ENCODE measurements around the gene ENTPD7. TPM values are rescaled to one million over a fixed set of nuclear protein-coding genes. Genes with fewer than 3 reads are reported as not detected.

The ENTPD7 gene, protein sequence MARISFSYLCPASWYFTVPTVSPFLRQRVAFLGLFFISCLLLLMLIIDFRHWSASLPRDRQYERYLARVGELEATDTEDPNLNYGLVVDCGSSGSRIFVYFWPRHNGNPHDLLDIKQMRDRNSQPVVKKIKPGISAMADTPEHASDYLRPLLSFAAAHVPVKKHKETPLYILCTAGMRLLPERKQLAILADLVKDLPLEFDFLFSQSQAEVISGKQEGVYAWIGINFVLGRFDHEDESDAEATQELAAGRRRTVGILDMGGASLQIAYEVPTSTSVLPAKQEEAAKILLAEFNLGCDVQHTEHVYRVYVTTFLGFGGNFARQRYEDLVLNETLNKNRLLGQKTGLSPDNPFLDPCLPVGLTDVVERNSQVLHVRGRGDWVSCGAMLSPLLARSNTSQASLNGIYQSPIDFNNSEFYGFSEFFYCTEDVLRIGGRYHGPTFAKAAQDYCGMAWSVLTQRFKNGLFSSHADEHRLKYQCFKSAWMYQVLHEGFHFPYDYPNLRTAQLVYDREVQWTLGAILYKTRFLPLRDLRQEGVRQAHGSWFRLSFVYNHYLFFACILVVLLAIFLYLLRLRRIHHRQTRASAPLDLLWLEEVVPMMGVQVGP
- total RNA-seq = 10 to 100 TPM; 11.6 to 76.0 (median 35.2) TPM

DNA sequence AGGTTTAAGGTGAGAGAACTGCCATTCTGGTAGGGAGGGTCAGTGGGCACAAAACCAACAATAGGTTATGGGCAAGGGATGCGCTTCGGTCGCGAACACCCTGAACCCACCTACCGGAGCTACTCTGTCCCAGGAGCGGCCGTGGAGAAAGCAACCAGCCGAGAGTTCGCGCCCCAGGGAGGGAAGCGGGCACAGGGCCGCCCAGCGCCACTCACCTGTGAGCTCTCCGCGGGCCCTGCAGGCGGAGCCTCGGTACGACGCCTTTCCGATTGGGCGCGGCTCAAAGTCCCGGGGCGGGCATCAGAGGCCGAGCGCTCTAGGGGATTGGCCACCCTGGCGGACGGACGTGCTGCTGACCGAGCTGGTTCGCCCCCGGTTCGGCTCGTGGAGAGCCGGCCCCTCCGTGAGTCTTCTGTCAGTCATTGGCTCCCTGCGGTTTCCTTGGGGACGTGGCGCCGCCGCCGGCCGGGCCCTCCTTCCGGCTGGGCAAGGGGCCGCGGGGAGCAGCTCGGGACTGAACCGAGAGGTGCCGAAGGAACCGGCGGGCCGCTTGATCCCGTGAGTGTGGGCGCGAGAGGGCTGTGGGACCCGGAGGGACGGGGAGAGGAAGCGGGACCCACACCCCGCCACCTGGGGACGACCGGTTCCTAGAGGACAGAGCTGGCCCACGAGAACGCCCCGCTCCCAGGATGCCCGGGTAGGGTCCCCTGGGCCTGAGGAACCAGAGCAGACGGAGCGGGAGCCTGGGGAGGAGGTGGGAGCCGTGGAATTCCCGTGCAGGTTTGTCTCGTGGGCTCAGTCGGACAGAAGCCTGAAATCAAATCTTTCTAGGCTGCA is at the start of gene ENTPD7:
Gene ENTPD7 (plus strand): TSS at position 479 of the 837 bp plus-strand sequence. CDS start 448 bp downstream, outside the sequence.
- Histone ChIP-seq H3K27ac (peak within 1 kb of the TSS; percentile 72 to 87 (median 78)), H3K9me3 (no peaks in the 10 kb centered on the region), H3K4me1 (peaks cover 0 to 22% (median 3%) of the 10 kb centered on the region in 4 donors), H3K27me3 (no peaks in the 10 kb centered on the region), H3K36me3 (peaks cover 0 to 9% (median 0%) of the 10 kb centered on the region in 3 donors), H3K4me3 (peak within 1 kb of the TSS; percentile 65 to 91 (median 78))
- TF ChIP-seq, protein P1, sequence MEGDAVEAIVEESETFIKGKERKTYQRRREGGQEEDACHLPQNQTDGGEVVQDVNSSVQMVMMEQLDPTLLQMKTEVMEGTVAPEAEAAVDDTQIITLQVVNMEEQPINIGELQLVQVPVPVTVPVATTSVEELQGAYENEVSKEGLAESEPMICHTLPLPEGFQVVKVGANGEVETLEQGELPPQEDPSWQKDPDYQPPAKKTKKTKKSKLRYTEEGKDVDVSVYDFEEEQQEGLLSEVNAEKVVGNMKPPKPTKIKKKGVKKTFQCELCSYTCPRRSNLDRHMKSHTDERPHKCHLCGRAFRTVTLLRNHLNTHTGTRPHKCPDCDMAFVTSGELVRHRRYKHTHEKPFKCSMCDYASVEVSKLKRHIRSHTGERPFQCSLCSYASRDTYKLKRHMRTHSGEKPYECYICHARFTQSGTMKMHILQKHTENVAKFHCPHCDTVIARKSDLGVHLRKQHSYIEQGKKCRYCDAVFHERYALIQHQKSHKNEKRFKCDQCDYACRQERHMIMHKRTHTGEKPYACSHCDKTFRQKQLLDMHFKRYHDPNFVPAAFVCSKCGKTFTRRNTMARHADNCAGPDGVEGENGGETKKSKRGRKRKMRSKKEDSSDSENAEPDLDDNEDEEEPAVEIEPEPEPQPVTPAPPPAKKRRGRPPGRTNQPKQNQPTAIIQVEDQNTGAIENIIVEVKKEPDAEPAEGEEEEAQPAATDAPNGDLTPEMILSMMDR (IDR thresholded peaks at IDR 0.05) = peak in 5 of 6 experiments; percentile 47 to 73 (median 55)
- TF ChIP-seq POLR2A (IDR thresholded peaks at IDR 0.05) = peak; percentile 59 to 76
- peak; percentile 91 to 98 (median 97) for DNase-seq

DNA sequence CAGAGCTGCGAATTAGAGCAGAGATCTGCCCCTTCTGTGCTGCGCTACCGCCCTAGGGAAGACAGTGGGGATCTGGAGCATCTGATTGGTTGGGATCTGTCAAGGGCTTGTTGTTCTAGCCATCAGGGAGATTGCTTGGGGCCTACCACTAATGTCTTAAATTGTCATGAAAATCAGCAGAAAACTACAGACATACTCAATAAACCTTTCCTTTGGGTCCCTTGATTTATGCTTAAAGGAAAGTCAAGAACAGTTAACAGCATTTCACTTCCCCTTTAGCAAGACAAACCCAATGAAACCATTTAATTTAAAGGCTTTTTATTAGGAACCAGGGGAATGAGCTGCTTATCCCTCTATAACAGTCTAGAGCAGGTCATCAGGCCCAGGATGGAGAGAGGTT is 49.1 kb upstream of the ENTPD7 start:
- no peak for TF ChIP-seq POLR2A (IDR thresholded peaks at IDR 0.05)
- TF ChIP-seq, protein P1 (IDR thresholded peaks at IDR 0.05) = no peak
- H3K27me3 ChIP-seq = no peaks in the 10 kb centered on the region
- H3K9me3 ChIP-seq = no peaks in the 10 kb centered on the region
- no peak for DNase-seq
- peaks cover 0 to 39% (median 0%) of the 10 kb centered on the region in 3 donors for H3K36me3 ChIP-seq
- H3K27ac ChIP-seq = no peak overlapping the region
- H3K4me3 ChIP-seq = no peak overlapping the region
- H3K4me1 ChIP-seq = no peaks in the 10 kb centered on the region

DNA sequence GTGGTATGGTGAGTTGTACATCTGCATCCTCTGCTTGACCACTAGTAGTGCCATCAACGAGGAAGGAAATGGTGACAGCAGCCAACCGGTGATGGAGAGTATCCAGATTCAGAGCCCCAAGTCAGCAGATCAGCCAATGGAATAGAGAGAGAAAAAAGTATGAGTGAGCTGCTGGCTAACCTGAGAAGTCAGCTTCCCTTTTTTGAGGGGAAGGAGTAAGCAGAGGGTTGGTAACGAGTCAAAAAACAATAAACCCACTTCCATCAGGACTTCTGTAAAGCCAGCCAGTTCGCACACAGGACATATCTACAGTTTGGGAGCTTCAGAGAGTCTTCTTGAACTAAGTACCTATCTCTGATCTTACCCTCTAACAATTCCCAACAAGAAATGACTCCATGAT is 48.0 kb upstream of the ENTPD7 start:
- H3K27me3 ChIP-seq = no peaks in the 10 kb centered on the region
- DNase-seq = no peak
- peaks cover 0 to 39% (median 0%) of the 10 kb centered on the region in 3 donors for H3K36me3 ChIP-seq
- no peak overlapping the region for H3K27ac ChIP-seq
- no peak overlapping the region for H3K4me3 ChIP-seq
- TF ChIP-seq POLR2A (IDR thresholded peaks at IDR 0.05) = no peak
- TF ChIP-seq, protein P1 (IDR thresholded peaks at IDR 0.05) = no peak
- no peaks in the 10 kb centered on the region for H3K9me3 ChIP-seq
- peaks cover 0 to 4% (median 0%) of the 10 kb centered on the region in 4 donors for H3K4me1 ChIP-seq

DNA sequence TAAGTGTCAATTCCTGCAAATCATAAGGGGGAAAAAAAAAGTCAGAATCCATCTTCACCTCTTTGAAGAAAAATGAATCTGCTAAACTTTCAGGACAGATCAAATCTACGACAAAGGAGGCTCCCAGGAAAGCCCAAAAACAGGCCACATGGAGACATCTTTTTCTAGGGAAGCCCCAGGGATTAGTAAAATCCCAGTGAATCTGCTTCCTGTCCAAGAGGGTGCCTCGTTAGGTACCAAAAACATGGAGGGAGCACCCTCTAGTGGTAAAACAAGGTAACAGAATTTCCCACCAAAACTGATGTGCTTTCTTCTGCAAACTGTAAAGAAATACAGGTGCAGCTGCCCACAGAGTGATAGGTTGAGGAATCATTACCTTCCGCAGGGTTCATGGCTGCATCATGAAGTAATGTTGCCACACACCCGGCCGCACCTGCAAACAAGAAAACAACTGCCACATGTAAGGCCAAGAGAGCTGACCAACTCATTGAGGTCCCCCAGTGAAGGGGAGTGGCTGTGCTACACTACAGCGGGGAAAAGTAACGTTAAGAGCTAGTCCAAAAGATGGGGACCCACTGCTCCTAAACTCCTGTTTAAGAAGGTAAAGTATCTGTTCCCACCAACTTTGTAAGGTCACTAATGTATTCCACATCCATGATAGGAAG is 47.0 kb upstream of the ENTPD7 start:
- TF ChIP-seq, protein P1 (IDR thresholded peaks at IDR 0.05) = peak; percentile 65 to 92 (median 85)
- no peak for TF ChIP-seq POLR2A (IDR thresholded peaks at IDR 0.05)
- peaks cover 0 to 14% (median 0%) of the 10 kb centered on the region in 4 donors for H3K4me1 ChIP-seq
- H3K4me3 ChIP-seq = no peak overlapping the region
- no peaks in the 10 kb centered on the region for H3K9me3 ChIP-seq
- no peak overlapping the region for H3K27ac ChIP-seq
- no peaks in the 10 kb centered on the region for H3K27me3 ChIP-seq
- peak in 1 of 3 donors; percentile 68 for DNase-seq
- H3K36me3 ChIP-seq = peaks cover 0 to 39% (median 0%) of the 10 kb centered on the region in 3 donors

DNA sequence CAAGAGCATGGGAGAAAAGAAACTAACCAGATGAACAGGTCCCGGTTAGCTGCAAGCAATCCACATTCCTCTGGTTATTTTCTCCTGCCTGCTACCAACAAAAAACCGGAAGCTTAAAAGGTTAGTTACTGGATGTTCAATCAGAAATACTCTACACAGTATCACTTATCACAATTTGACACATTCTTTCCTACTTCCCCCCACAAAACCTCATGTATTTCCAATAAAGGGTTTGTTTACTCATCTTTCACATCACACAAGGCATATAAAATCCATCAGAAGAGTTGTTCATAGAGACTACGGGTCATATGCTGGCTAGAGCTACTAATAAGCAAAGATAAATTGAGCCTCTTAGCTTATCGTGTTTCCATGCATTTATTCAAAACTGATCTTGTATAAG is 43.9 kb upstream of the ENTPD7 start:
- H3K4me1 ChIP-seq = peaks cover 0 to 29% (median 8%) of the 10 kb centered on the region in 4 donors
- no peak overlapping the region for H3K27ac ChIP-seq
- no peaks in the 10 kb centered on the region for H3K27me3 ChIP-seq
- no peak for DNase-seq
- TF ChIP-seq POLR2A (IDR thresholded peaks at IDR 0.05) = no peak
- TF ChIP-seq, protein P1 (IDR thresholded peaks at IDR 0.05) = no peak
- no peaks in the 10 kb centered on the region for H3K9me3 ChIP-seq
- peaks cover 0 to 22% (median 0%) of the 10 kb centered on the region in 3 donors for H3K36me3 ChIP-seq
- H3K4me3 ChIP-seq = no peak overlapping the region
